Measurements from ENCODE around the gene DOK3.

The DOK3 gene

DNA sequence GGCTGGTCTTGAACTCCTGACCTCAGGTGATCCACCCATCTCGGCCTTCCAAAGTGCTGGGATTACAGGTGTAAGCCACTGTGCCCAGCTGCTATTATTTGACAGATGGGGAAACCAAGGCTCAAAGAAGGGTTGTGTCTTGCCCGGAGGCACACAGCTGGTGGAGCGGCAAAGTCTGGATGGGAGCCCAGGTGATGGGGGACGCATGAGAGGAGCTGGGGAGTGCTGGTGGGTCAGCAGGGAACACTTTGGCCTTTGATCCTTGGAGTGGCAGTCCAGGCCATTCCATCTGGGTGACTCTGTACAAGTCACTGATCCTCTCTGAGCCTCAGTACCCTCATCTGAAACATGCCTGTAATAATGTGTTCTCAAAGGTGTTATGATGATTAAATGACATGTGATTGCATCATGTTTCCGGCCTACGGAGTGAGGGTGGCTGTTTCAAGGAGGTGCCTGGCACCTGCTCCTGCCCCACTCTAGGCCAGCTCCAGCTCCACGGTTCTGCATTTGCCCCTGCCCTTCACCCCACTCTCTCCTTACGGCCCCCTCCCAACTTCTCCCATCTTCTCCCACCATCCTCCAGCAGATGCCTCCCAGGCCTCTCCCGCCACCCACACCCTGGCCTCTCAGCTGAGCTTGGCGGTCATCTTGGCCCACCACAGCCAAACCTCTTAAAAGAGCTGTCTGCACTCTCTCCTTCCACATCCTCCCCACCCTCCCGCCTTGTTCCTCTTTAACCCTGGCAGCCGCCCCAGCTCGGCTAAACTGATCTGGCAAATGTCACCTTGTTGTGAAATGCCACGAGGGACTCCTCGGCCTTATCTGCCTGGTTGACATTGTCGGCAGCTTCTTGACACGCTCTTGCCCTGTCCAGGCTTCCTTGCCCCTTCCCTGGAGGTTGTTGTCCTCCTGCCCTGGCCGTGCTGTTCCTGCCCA is 30.6 kb downstream of the DOK3 start:
- peak; percentile 82 to 87 for DNase-seq

DNA sequence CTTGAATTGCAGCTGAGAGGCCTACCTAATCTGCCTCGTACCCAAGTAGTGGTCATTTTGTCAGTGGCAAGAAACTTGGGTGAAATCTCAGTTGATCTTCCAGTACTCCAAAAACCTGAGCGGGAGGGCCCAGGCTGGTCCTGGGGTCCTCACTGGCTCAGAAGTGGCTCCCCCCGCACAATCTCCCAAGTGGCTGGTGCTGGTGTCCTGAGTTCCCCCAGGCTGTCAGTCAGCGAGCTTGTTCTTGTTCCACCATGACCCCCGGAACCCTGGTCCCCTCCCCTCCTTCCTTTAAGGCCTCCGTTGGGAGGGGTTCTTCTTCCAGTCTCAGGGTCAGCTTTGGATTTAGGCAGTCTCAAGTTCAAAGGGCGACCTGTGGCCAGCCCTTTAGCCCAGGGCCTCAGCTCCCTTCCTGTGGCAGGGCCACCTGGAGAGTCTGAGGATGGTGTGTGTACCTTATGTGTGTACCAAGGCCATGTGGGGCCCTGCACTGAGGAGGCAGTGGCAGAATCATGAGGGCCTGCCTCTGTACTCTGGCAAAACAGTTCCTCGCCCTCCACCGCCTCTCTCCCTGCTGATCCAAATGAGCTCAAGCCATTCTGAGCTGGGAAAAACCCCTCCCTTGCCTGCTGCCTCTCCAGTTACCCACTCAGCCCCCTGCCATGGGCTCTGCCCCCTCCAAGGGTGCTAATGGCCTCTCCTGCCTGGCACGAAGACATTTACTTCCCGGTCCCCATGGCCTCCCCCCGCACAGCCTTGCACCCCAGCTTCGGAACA is 31.7 kb downstream of the DOK3 start:
- DNase-seq, result no peak

DNA sequence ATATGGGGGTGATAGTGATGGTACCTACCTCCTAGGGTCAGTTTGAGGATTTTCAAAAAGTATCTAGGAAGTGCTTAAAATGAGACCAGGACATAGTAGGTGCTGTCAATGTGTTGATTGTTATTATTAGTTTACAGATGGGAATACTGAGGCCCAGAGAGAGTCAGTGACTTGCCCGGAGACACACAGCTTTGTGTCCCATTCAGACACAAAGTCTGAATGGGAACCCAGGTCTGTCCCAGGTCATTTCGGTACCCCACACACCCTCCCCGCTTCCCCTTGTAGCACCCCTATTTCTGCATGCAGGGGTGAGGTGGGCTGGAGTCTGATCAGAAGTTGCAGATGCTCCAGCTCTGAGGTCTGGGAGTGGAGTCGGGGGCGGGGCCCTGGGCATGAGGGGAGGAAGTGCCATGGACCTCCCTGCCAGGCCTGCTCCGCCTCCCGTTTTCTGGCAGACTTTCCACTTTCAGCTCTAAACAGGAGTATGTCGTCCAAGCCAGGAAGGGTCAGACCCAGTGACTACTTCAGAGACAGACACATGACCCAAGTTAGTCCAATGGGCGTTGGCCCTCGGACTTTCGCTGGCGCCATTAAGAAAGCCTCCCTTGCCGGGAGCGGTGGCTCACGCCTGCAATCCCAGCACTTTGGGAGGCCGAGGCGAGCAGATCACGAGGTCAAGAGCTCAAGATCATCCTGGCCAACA is 32.9 kb downstream of the DOK3 start:
- DNase-seq, result no peak

DNA sequence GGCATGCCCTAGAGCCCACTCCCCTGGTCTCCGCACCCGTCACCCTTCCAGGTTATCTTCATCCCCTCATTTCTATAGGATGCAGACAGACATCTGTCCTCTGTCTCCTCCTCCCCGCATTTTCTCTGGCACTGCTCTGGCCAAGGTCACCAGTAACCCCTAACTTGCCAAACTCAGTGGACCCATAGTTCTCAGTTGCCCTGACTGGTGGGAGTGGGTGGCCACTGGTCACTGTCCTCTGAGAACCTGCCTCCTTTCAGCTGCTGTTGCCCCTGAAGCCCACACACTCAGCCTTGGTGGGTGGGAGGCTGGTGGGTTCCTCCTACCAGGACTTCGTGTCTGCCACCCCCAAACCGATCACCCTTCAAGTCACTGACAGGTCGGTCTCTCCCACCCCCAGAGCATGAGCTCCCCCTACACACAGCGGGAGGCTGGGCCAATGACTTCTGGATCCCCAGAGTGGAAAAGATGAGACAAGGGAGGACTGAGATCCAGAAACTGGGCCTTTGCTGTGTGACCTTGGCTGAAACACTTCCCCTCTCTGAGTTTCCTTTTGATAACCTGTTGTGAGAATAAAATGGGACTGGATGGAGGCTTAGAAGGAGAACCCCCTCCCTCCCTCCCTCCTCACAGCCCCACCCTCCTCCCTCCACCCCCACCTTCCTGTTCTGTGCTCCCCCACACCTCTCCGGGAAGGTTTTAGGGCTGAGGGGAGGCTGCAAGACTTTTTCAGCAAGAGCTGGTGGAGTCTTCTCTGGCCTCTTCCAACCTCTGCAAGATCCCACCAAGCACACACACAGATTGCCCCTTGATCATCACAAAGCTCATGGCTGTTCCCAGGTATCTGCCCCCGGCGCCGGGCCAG is 33.8 kb downstream of the DOK3 start:
- no peak for DNase-seq

DNA sequence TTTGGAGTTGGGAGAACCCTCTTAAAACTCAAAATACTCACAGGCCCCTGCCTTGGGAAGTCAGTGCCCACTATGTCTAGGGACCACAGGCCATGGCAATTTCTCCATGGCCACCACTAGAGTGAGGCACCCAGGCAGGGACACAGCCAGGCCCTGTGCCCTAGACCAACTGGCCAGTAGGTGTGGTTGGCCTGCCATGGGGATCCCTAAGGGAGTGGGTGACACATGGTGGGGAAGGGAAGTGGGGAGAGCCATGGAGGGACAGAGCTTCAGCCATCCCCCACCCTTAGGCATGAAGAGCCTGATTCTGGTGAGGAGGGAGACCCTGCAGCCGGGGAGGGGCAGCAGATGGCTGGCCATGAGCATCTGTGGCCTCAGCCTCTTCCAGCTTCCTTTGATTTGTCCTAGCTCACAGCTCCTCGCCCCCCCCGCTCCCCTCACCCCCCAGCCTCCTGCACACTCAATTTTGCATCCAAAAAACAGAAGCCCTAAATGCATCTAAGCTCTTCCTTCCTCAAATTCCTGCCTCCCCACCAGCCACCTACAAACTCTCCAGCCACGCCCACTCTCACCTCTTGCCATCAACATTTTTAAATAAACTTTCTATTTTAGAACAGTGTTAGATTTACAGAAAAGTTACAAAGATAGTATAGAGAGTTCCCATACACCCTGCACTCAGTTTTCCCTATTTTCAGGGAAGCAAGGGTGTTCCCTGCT is 34.6 kb downstream of the DOK3 start:
- DNase-seq, result no peak

DNA sequence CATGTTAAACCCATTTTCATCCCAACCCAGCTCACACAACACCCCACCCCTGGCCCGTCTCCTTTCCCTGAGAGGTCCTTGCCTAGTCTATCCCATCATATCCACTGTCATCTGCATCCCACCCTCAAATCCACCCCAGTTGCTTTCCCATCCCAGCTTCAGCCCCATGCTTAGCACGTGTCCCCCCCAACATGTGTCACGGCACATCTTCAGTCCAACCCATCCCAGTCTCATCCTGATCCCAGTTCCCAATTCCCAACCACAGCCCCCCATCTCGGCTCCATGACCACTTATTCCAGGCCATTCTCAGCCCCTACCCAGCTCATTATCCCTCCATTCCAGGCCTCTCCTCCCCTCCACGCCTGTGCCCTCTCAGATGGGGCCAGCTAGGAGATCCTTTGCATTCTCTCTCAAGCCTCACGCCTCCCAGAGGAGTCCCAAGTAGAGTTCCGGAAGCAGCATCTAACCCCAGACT is 35.6 kb downstream of the DOK3 start:
- DNase-seq, result no peak

DNA sequence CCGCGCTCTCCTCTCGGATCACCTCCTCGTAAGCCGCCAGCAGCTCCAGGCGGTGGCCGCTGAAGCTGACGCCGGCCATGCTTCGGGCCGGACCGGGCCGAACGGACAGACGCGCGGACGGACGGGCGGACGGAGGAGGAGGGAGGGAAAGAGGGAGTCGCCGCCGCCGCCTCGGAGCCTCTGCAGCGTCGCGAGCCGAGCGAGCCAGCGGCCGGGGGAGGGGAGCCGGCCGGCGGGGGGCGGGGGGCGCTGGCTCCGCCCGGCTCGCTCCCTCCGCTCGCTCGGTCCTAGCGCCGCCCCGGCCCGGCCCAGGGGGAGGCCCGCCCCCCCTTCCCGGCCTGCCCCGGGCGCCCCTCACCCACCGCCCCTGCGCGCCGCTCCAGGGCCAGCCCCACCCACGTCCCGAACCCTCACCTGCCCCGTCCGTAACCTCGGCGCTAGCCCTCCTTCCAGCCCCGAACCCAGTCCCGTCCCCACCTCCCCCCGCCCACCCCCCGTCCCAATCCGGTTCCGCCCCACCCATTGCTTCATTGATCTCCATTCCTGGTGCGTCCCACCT is 36.1 kb downstream of the DOK3 start, which contains the start of gene DBN1:
Gene DBN1, minus strand, starts transcription at position 192 of the 559 bp plus-strand sequence. Its CDS starts 113 bp downstream, at position 79.
- peak in 1 of 2 experiments; percentile 28 for DNase-seq

DNA sequence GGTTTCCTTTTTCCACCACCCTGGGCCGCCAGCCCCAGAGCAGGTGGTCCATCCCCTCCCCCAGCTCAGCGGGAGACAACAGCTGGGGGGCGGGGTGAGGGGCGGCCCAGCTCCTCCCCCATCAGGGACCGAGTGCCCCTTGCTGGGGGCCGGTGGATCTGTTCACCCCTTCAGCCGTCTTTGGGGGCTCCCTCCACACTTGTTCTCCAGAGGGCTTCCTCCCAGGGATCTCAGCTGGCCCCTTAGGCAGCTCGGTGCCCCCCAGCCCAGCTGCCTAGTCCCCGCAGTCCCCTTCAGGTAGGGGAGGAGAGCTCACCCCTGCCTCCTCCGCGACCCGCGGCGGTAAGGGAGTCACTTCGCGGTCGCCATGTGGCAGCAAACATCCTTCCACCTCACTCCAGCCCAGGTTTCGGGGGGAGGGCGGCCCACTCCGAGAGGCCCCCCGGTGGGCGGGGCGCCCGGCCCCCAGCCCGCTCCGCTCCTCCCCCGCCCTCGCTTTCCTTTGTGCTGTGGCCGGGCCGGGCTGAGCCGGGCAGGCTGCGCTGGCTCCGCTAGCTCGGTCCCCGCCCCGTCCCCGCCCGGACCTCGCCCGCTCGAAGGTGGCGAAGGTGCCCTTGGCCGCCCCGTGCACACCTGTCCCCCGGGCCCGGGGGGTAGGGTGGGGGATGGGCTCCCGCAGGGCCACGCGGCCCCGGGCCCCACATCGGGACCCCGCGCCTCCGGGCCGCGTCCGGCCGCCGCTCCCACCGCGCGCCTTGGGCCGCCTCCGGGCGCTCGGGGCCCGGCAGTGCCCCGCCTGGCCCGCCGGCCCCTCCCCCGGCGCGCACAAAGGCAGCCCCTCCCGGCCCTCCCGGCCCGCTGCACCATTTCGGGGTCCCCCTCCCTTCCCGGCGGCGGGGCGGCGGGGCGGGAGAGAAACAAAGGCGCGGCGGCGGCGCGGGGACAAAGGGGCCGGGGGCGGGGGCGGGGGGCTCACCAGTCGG is 36.9 kb downstream of the DOK3 start:
- no peak for DNase-seq

DNA sequence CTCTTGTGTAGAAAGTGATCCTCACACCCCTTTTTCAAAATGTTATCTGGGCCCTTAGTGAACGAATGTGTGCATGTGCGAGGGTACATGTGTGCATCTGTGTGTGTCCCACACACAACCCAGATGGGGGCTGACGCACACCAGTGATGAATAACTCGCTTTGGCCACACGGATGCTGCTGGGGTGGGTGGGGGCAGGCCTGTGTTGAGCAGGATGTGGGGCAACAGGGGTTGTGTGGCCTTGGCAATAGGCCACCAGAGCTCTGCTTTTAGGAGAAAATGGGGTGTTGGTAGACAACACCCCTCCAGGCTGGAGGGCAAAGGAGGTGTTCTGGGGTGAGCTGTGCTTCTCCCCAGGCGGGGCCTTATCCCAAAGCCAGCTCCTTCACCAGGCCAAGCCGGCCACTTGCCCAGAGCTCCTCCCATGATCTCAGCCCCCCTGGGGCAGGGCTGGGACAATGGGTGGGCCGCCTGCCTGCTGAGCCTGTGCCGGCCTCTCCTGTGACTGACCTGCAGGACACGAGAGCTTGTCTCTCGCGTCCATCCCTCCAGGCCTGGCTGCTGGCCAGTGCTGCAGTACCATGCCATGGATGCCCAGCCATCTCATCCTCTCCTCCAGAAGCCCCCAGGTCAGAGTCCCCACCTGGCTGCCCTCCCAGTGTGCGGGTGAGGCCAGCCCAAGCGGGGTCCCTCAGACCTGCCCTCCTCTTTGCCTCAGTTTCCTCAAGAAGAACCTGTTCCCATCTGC is 37.8 kb downstream of the DOK3 start:
- DNase-seq, result no peak

DNA sequence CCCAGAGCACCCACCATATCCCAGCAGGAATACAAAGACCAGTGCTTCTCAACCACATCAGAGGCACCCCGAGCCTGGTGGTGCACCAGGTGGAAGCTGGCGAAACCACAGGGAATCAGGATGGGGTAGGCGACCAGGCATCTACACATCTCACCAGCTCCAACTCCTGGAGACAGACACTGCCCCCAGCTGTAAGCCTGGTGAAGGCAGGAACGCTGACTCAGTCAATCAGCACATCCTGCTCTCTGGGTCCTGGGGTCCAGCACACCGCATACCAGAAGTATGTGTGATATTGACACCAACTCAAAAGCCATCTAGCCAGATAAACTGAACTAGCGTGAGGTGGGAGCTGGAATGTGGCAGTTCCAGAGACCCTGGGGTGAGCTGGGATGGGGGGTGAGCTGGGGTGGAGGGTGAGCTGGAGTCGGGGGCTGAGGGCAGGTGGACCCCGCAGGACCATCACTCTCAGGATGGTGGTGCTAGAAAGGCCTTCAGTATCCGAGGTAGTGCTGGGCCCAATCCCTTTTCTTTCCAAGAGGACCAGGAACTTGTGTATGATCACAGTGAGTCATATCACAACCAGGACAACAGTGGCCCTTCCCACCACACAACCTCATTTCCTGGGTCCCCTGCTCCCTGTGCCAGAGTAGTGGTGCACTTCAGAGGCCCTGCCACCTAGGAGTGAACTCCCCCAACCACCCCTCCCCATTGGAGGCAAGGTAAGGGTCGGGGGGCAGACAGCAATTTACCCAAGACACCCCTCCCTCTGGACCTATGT is 38.7 kb downstream of the DOK3 start:
- no peak for DNase-seq

DNA sequence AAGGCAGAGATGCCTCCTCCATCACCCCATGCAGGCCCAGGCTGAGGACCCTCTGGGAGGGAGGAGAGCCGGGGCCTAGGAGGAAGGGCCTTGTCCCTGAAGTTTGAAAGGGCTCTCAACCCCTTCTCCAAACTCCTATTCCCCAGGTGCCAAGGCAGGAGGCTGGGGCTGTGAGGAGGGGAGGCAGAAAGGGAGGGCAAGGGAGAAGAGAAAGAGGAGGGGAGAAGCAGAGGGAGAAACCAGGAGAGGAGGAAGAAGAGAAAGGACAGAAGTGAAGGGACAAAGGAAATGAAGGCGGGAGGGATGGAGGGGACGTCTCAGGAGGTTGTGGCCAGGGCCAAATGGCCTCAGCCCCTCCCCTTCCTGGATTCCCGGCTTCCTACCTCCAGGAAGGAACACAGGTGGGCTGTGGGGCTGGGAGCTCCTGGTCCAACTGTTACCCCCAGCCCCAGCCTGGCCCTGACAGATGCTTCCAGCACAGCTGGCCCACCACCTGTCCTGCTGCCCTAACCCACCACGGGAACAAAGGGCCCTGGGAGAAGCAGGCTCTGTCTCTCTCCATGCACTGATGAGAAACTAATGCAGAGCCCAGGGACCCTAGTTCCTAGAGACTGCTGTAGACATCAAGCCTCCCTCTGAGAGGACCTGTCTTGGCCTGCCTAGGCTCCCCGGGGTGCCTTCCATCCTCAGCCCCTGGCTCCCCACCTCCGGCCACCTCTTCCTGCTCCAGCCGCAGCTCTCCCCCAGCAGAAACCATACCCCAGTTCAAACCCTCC is 39.7 kb downstream of the DOK3 start:
- no peak for DNase-seq

DNA sequence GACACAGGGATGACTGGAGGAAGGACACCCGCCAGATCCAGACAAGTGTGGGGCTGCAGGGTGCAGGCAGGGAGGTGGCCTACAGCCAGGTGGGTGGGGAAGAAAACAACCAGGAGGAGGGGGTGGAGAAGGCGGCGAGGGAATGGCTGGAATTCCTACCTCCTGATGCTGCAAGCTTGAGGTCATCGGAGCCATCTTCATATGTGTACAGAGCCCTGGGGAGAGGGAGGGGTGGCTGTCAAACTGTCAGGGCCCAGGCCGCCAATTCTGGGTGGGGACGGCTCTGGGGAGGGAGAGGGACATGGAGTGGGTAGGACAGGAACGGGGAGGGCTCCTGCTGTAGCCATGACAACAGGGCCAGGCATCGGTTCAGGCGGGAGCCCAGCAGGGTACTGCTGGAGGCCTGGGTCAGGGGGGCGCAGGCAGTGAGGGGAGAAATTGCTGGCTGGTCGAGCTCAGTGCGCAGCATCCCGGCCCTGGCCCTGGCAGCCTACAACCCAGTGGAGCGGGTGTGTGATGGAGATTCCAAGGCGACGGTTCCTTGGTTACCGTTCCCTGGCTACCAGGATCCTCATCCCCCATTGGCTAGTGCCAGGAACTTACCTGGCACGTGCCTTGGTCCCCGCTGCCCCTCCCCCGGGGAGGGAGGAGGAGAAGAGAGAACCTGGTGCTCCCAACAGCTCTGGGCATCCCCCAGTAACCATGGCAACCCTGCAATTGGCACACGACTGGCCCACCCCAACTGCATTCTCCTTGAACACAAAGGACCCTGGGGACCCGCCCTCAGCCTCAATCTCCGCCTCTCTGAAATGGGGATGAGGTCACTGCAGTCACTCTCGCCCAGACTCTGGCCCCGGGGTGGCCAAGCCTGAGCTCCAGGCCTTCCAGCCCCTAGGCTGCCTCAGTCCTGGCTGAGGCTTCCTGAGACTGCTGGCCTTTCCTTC is 40.7 kb downstream of the DOK3 start:
- no peak for DNase-seq

DNA sequence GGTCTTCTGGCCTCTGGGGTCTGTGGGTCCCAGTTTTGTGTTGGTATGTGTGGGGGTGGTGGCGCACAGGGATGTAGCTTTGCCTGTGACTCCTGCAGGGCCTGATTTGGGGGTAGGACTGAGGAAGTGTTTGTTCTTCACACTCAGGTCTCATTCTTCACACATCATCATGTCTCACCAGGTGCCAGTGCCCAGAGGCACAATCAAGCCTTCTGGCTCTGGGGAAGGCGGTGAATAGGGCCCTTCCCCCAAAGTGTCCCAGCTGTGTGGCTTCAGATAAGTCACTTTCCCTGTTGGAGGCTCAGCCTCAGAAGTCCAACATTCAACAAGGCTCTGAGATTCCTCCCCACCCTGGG is 41.3 kb downstream of the DOK3 start:
- DNase-seq, result no peak

DNA sequence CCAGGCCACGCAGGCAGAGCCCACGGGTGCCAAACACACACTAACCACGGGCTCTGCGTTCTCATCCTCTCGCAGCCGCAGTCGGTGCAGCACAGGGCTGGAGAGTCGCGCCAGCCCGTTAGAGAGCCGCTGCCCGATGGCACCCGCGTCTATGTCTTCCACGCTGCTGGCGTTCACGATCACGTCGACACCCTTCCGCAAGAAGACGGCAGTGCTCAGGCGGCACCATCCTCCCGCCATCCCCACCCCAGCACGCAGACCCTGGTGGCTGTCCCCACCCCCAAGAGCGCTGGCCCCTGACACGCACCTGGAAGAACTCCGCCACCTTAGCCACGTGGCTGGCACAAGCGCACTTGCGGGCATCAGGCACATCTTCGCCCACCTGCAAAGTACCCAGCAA is 42.2 kb downstream of the DOK3 start:
- DNase-seq, result no peak

DNA sequence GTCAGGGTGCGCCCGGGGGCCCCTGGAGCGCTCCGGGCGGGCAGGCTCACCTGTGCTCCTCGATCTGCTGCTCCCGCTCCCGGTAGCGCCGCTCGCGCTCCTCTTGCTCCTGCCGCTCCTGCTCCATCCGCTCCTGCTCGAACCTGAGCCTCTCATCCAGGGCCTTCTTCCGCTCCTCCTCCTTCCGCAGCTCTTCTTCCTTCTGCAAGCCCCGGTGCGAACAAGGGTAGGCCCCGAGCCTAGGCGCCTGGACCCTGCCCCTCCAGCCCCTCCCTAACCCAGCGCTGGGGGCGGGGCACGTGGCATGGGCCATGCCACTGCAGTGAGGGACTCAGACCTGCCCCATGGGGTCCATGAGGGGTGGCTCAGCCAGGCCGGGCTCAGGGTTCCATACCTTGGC is 42.8 kb downstream of the DOK3 start:
- DNase-seq, result no peak

DNA sequence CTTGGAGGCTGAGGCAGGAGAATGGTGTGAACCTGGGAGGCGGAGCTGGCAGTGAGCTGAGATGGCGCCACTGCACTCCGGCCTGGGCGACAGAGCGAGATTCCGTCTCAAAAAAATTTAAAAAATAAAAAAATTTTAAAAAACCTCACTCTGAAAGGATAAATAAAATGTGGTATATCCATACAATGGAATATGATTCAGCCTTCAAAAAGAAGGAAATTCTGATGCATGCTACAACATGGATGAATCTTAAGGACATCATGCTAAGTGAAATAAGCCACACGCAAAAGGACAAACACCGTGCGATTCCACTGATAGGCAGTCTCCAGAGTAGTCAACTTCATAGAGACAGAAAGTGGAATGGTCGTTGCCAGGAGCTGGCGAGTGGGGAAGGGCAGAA is 44.6 kb downstream of the DOK3 start:
- no peak for DNase-seq

Measured in Kasumi-1 (cell line).